H1 (cell line): Measurements from ENCODE around the gene CAST. TPM values are rescaled to one million over a fixed set of nuclear protein-coding genes. Genes with fewer than 3 reads are reported as not detected.

ENCODE experiments used
- CTCF ChIA-PET: fragments of 300-600 bp; sonication (Branson Sonifier 250); formaldehyde crosslinking; loops from one replicate; lab custom pipeline; 2021; ENCODE audit not compliant: partially characterized antibody; lab: Charles Lee
- POLR2A ChIA-PET: fragments of 300-600 bp; sonication (Branson Sonifier 250); formaldehyde crosslinking; loops from one replicate; lab custom pipeline; 2021; ENCODE audit warnings: inconsistent platforms; ENCODE audit not compliant: partially characterized antibody; lab: Charles Lee
- DNase-seq, 2 experiments: peaks; one replicate each; pipeline versions ENCODE4 v3.0.0 to v3.0.0-alpha.2; 2010 to 2022; ENCODE audit warnings: low spot score in 2 of 2, low read depth in 1 of 2, mixed read lengths in 1 of 2
- FAIRE-seq: peaks from 2 replicates; lab custom pipeline; 2011; peaks lifted over from hg19 to GRCh38; lab: Jason Lieb, UNC
- H2AFZ ChIP-seq: 2 replicates; pipeline ENCODE4 v1.8.1; 2012; ENCODE audit warnings: low read length, inconsistent platforms
- H2AK5ac ChIP-seq: 2 replicates; pipeline ENCODE4 v1.6.1; 2013; ENCODE audit warnings: low read depth, low read length
- H2BK120ac ChIP-seq: replicated peaks from 2 replicates; pipeline ENCODE3; 2013; ENCODE audit warnings: low read depth, low read length, inconsistent platforms
- H2BK12ac ChIP-seq: 2 replicates; pipeline ENCODE4 v1.6.1; 2013; ENCODE audit warnings: low read depth, low read length
- H2BK15ac ChIP-seq: 2 replicates; pipeline ENCODE4 v1.6.1; 2013; ENCODE audit warnings: low read length
- H2BK20ac ChIP-seq: 2 replicates; pipeline ENCODE4 v1.6.1; 2013; ENCODE audit warnings: low read length
- H2BK5ac ChIP-seq: 2 replicates; pipeline ENCODE4 v1.6.1; 2013; ENCODE audit warnings: low read depth, low read length
- H3K14ac ChIP-seq: 2 replicates; pipeline ENCODE4 v1.6.1; 2013; ENCODE audit warnings: inconsistent platforms; ENCODE audit not compliant: insufficient read length
- H3K18ac ChIP-seq: 2 replicates; pipeline ENCODE4 v1.6.1; 2013; ENCODE audit warnings: low read length; ENCODE audit errors: extremely low read depth
- H3K23ac ChIP-seq: 2 replicates; pipeline ENCODE4 v1.6.1; 2013; ENCODE audit warnings: inconsistent platforms; ENCODE audit not compliant: insufficient read length
- H3K23me2 ChIP-seq: 2 replicates; pipeline ENCODE4 v1.6.1; 2013; ENCODE audit warnings: low read depth, low read length
- H3K27ac ChIP-seq: 2 replicates; pipeline ENCODE4 v1.6.1; 2011; ENCODE audit warnings: low read depth, low read length, inconsistent platforms
- H3K27me3 ChIP-seq, 4 experiments: replicated peaks in 1 of 4; 1 replicate in 1 of 4; 2 replicates in 3 of 4; pipeline versions ENCODE4 v1.6.1 to v1.8.1; 2011 to 2013; ENCODE audit warnings: low read length in 3 of 4, mild to moderate bottlenecking in 3 of 4, inconsistent platforms in 2 of 4, mixed read lengths in 2 of 4, moderate library complexity in 1 of 4; ENCODE audit not compliant: control insufficient read depth in 3 of 4, insufficient read depth in 3 of 4; ENCODE audit errors: extremely low read depth in 1 of 4
- H3K36me3 ChIP-seq, 4 experiments: 2 replicates each; pipeline versions ENCODE4 v1.6.1 to v1.8.1; 2011 to 2013; ENCODE audit warnings: mild to moderate bottlenecking in 4 of 4, low read length in 3 of 4, moderate library complexity in 2 of 4, control low read depth in 1 of 4, inconsistent platforms in 1 of 4; ENCODE audit not compliant: insufficient read depth in 4 of 4, control insufficient read depth in 2 of 4
- H3K4ac ChIP-seq: replicated peaks from 2 replicates; pipeline ENCODE3; 2013; ENCODE audit warnings: low read length, low read depth, mixed read lengths, inconsistent platforms; ENCODE audit not compliant: insufficient read length
- H3K4me1 ChIP-seq, 4 experiments: replicated peaks in 1 of 4; 1 replicate in 1 of 4; 2 replicates in 3 of 4; pipeline versions ENCODE4 v1.6.1 to v1.8.1; 2011 to 2013; ENCODE audit warnings: low read length in 3 of 4, inconsistent platforms in 2 of 4, mixed read lengths in 1 of 4; ENCODE audit not compliant: insufficient read depth in 4 of 4, control insufficient read depth in 3 of 4
- H3K4me2 ChIP-seq, 2 experiments: 2 replicates each; pipeline versions ENCODE4 v1.6.1 to v1.8.1; 2011 to 2013; ENCODE audit warnings: low read depth in 2 of 2, low read length in 2 of 2, control low read depth in 1 of 2, inconsistent platforms in 1 of 2, mild to moderate bottlenecking in 1 of 2; ENCODE audit not compliant: insufficient read depth in 1 of 2
- H3K4me3 ChIP-seq, 4 experiments: fragments of 200-600, 300-600 bp in 1 of 4; sonication (generic), shearing (Covaris generic), sonication (Bioruptor Twin) in 1 of 4; 2 replicates each; pipeline versions ENCODE4 v1.5.1 to v1.8.1; 2011 to 2016; ENCODE audit warnings: low read length in 4 of 4, low read depth in 3 of 4, control low read depth in 2 of 4, inconsistent platforms in 2 of 4, mild to moderate bottlenecking in 2 of 4, mixed read lengths in 1 of 4, moderate library complexity in 1 of 4; ENCODE audit not compliant: insufficient read depth in 2 of 4; ENCODE audit errors: extremely low read depth in 1 of 4
- H3K56ac ChIP-seq: replicated peaks from 2 replicates; pipeline ENCODE3; 2013; ENCODE audit warnings: low read depth, mild to moderate bottlenecking, mixed read lengths, low read length, inconsistent platforms; ENCODE audit not compliant: insufficient read length
- H3K79me1 ChIP-seq: 2 replicates; pipeline ENCODE4 v1.6.1; 2013; ENCODE audit warnings: low read depth, low read length, control low read depth
- H3K79me2 ChIP-seq, 2 experiments: 2 replicates each; pipeline versions ENCODE4 v1.6.1 to v1.8.1; 2012 to 2013; ENCODE audit warnings: low read length in 2 of 2, mild to moderate bottlenecking in 2 of 2, inconsistent platforms in 1 of 2; ENCODE audit not compliant: insufficient read depth in 2 of 2, control insufficient read depth in 1 of 2
- H3K9ac ChIP-seq, 4 experiments: replicated peaks in 1 of 4; 1 replicate in 1 of 4; 2 replicates in 3 of 4; pipeline versions ENCODE4 v1.6.1 to v1.8.1; 2011 to 2013; ENCODE audit warnings: low read depth in 3 of 4, low read length in 3 of 4, control low read depth in 2 of 4, mild to moderate bottlenecking in 2 of 4, moderate library complexity in 2 of 4, inconsistent platforms in 1 of 4; ENCODE audit errors: extremely low read depth in 1 of 4
- H3K9me3 ChIP-seq, 2 experiments: 2 replicates each; pipeline versions ENCODE4 v1.6.1 to v1.8.1; 2012 to 2013; ENCODE audit warnings: mild to moderate bottlenecking in 2 of 2, moderate library complexity in 2 of 2, control low read depth in 1 of 2, inconsistent platforms in 1 of 2, low read depth in 1 of 2, low read length in 1 of 2, mixed read lengths in 1 of 2; ENCODE audit not compliant: insufficient read depth in 2 of 2
- H4K20me1 ChIP-seq, 2 experiments: replicated peaks in 1 of 2; 2 replicates each; pipeline versions ENCODE3 to v1.8.1; 2011 to 2013; ENCODE audit warnings: inconsistent platforms in 2 of 2, low read length in 2 of 2, mild to moderate bottlenecking in 1 of 2; ENCODE audit not compliant: insufficient read depth in 2 of 2, control insufficient read depth in 1 of 2
- H4K5ac ChIP-seq: 2 replicates; pipeline ENCODE4 v1.6.1; 2013; ENCODE audit warnings: low read length, low read depth, mixed read lengths, inconsistent platforms; ENCODE audit not compliant: insufficient read length
- H4K8ac ChIP-seq: 2 replicates; pipeline ENCODE4 v1.8.0; 2013; ENCODE audit warnings: mild to moderate bottlenecking, moderate library complexity, low read length, inconsistent platforms; ENCODE audit not compliant: insufficient read depth; ENCODE audit errors: extremely low read depth
- H4K91ac ChIP-seq: replicated peaks from 2 replicates; pipeline ENCODE3; 2013; ENCODE audit warnings: low read length, mixed read lengths, inconsistent platforms; ENCODE audit not compliant: insufficient read length
- BACH1 ChIP-seq: IDR thresholded peaks from 2 replicates; pipeline ENCODE4 v1.6.1; 2012; ENCODE audit warnings: low read length, improper control_type of control experiment
- EZH2 ChIP-seq: fragments of 200-600 bp; sonication (generic); IDR thresholded peaks from 2 replicates; pipeline ENCODE4 v1.7.1; 2012; ENCODE audit warnings: low read depth, mild to moderate bottlenecking, moderate library complexity, low read length, inconsistent platforms; ENCODE audit not compliant: severe bottlenecking
- HDAC2 ChIP-seq, 2 experiments: fragments of 300-600 bp in 1 of 2; sonication (generic) in 1 of 2; IDR thresholded peaks; 2 replicates each; pipeline ENCODE4 v1.6.1; 2011 to 2012; ENCODE audit warnings: low read depth in 2 of 2, low read length in 2 of 2, mild to moderate bottlenecking in 2 of 2, moderate library complexity in 2 of 2, borderline replicate concordance in 1 of 2, inconsistent platforms in 1 of 2
- HDAC6 ChIP-seq: IDR thresholded peaks from one replicate; pipeline ENCODE4 v1.7.1; 2012; ENCODE audit warnings: low read depth, mild to moderate bottlenecking, inconsistent platforms, low read length, moderate library complexity
- JUND ChIP-seq: IDR thresholded peaks from 2 replicates; pipeline ENCODE4 v1.6.1; 2011; ENCODE audit warnings: mild to moderate bottlenecking, improper control_type of control experiment, low read length
- KDM1A ChIP-seq: fragments of 200-600, 300-600 bp; sonication (generic); IDR thresholded peaks from 2 replicates; pipeline ENCODE4 v1.7.1; 2016; ENCODE audit warnings: mild to moderate bottlenecking, low read length, borderline replicate concordance
- POLR2AphosphoS5 ChIP-seq: IDR thresholded peaks from 2 replicates; pipeline ENCODE4 v1.6.1; 2011; ENCODE audit warnings: low read depth, low read length
- RFX5 ChIP-seq: IDR thresholded peaks from 2 replicates; pipeline ENCODE4 v1.6.1; 2011; ENCODE audit warnings: low read depth, low read length, improper control_type of control experiment, borderline replicate concordance
- SIX5 ChIP-seq: IDR thresholded peaks from 2 replicates; pipeline ENCODE4 v1.6.1; 2011; ENCODE audit warnings: mild to moderate bottlenecking, low read depth, low read length
- SP2 ChIP-seq: IDR thresholded peaks from 2 replicates; pipeline ENCODE4 v1.6.1; 2012; ENCODE audit warnings: mild to moderate bottlenecking, low read length, inconsistent platforms
- TBP ChIP-seq: IDR thresholded peaks from 2 replicates; pipeline ENCODE4 v1.6.1; 2011; ENCODE audit warnings: low read depth, low read length, improper control_type of control experiment
- WGBS, 2 experiments: shearing (Covaris generic) in 1 of 2; methylation state at CpG; one replicate each; pipeline versions ENCODE4 v1.1.6 to v1.1.7; 2013 to 2015; ENCODE audit warnings: low lambda C conversion rate in 2 of 2, mixed read lengths in 2 of 2, inconsistent platforms in 1 of 2, low coverage in 1 of 2, missing lambda C conversion rate in 1 of 2; ENCODE audit not compliant: insufficient replicate concordance in 2 of 2, insufficient coverage in 1 of 2, insufficient read length in 1 of 2; ENCODE audit errors: extremely low coverage in 1 of 2, missing lambda C conversion rate in 1 of 2; 5-methylcytosine and 5-hydroxymethylcytosine counted together
- polyA plus RNA-seq, 7 experiments: library from polyadenylated mRNA; depleted of rRNA in 3 of 7; stranded (reverse) in 5 of 7; unstranded in 2 of 7; fragments of >200 nt in 5 of 7; fragments of 200-250 nt in 2 of 7; gene quantifications; 1 replicate in 5 of 7; 2 replicates in 1 of 7; 4 replicates in 1 of 7; pipeline versions ENCODE4 v1.2.1 to v1.2.3, GENCODE V29; 2011 to 2013; ENCODE audit warnings: missing spikeins in 2 of 7, mixed read lengths in 2 of 7
- total RNA-seq: library from RNA; stranded (reverse); fragmentation: NEBNext Ultra II Directional; extraction: Animal tissue kit (Norgen Biotek cat#: 25700); gene quantifications from 2 replicates; pipeline ENCODE4 v1.2.1, GENCODE V29; 2021
- TF ChIP-seq, protein P1 (sequence below): IDR thresholded peaks from 2 replicates; pipeline ENCODE4 v1.6.1; 2011; ENCODE audit warnings: low read depth, mild to moderate bottlenecking, low read length; ENCODE audit not compliant: insufficient read depth

CAST gene
- total and polyA plus RNA-seq, 2 of the 8 experiments (the other 6 are each of a cell fraction or from before 2014, with no cell fraction given): 9.0 to 48.2 TPM

DNA sequence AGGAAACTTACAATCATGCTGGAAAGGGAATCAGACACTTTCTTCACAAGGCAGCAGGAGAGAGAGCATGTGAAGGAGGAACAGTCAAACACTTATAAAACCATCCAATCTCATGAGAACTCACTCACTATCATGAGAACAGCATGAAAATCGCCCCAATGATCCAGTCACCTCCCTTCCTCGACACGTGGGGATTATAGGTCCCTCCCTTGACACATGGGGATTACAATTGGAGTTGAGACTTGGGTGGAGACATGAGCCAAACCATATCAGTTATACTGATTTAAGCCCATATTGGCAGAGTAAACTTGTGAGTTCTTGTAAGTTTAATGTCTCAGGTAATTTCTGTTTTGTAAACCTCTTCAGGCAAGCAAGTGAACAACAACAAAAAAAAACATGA, 74.8 kb downstream of the CAST start:
- Histone ChIP-seq H2AFZ (no peak overlapping the region), H3K23me2 (no peaks in the 10 kb centered on the region), H3K4ac (no peak overlapping the region), H2BK15ac (no peak overlapping the region), H3K14ac (no peak overlapping the region), H3K4me2 (no peak overlapping the region), H2BK12ac (no peak overlapping the region), H3K27ac (no peak overlapping the region), H3K18ac (no peak overlapping the region), H3K36me3 (peaks cover 0 to 6% (median 4%) of the 10 kb centered on the region in 4 experiments; a peak in 1 of 8 replicates), H3K23ac (no peak overlapping the region), H3K79me1 (no peaks in the 10 kb centered on the region), H2BK20ac (no peak overlapping the region), H2AK5ac (no peak overlapping the region), H3K9ac (no peak overlapping the region), H3K4me1 (peaks cover 0 to 12% (median 8%) of the 10 kb centered on the region in 4 experiments; a peak in 4 of 7 replicates), H3K27me3 (no peaks in the 10 kb centered on the region), H2BK5ac (no peak overlapping the region), H3K56ac (no peak overlapping the region), H2BK120ac (no peak overlapping the region), H3K9me3 (no peaks in the 10 kb centered on the region), H4K20me1 (no peaks in the 10 kb centered on the region), H4K91ac (no peak overlapping the region), H4K5ac (no peak overlapping the region), H3K79me2 (no peaks in the 10 kb centered on the region), H3K4me3 (no peak overlapping the region), H4K8ac (no peak overlapping the region)
- ChIA-PET CTCF (interaction anchor here (1.7 kb wide), 1 partner anchor 426 kb away, joined by 3 read pairs; no protein-coding TSS in a partner anchor), POLR2A (no interaction called here)
- 86% methylated on average over 3 of the region's 3 CpGs; no CpG with 5 or more reads in 1 of the 2 experiments for WGBS, 2 experiments
- no peak for TF ChIP-seq HDAC2 (IDR thresholded peaks at IDR 0.05; ENCODE audit: borderline replicate concordance in 1 of 2, low read depth in 2 of 2, low read length in 2 of 2)
- TF ChIP-seq JUND: no peak
- TF ChIP-seq SP2: no peak
- no peak for TF ChIP-seq TBP
- TF ChIP-seq HDAC6: no peak
- TF ChIP-seq EZH2: no peak
- TF ChIP-seq POLR2AphosphoS5: no peak
- TF ChIP-seq BACH1: no peak
- TF ChIP-seq, protein P1, sequence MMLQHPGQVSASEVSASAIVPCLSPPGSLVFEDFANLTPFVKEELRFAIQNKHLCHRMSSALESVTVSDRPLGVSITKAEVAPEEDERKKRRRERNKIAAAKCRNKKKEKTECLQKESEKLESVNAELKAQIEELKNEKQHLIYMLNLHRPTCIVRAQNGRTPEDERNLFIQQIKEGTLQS: no peak
- TF ChIP-seq SIX5: no peak
- no peak for TF ChIP-seq RFX5
- no peak for TF ChIP-seq KDM1A
- DNase-seq: no peak
- no peak for FAIRE-seq
